Measurements from ENCODE around the gene LAYN.

LAYN gene

GRCh38 chr11:111521135-111521534 is 19.4 kb upstream of the LAYN start:
- Mint-ChIP-seq H3K9me3 (no peaks in the 10 kb centered on the region), H3K27ac (no peak overlapping the region)
- ATAC-seq (replicated peaks) = no peak

GRCh38 chr11:111522426-111522825 is 18.1 kb upstream of the LAYN start:
- no peak for ATAC-seq (replicated peaks)
- Mint-ChIP-seq H3K4me1 (ENCODE audit: low read depth in 2 of 2) (no peaks in the 10 kb centered on the region), H3K9me3 (no peaks in the 10 kb centered on the region), H3K27ac (no peak overlapping the region), H3K27me3 (peaks cover 14 to 17% of the 10 kb centered on the region in 2 donors), H3K36me3 (ENCODE audit: insufficient read depth) (no peaks in the 10 kb centered on the region), H3K4me3 (no peak overlapping the region)
- no peak for DNase-seq

More at GRCh38 chr11:111521135-111521534, 19.4 kb upstream of the LAYN start:
- DNase-seq = no peak
- peaks cover 14 to 17% of the 10 kb centered on the region in 2 donors for H3K27me3 Mint-ChIP-seq
- no peak overlapping the region for H3K4me3 Mint-ChIP-seq
- no peaks in the 10 kb centered on the region for H3K4me1 Mint-ChIP-seq (ENCODE audit: low read depth in 2 of 2)
- no peaks in the 10 kb centered on the region for H3K36me3 Mint-ChIP-seq (ENCODE audit: insufficient read depth)

- Mint-ChIP-seq H3K4me3 (no peak overlapping the region), H3K36me3 (ENCODE audit: insufficient read depth) (no peaks in the 10 kb centered on the region), H3K9me3 (no peaks in the 10 kb centered on the region), H3K4me1 (ENCODE audit: low read depth in 2 of 2) (no peaks in the 10 kb centered on the region), H3K27me3 (peaks cover 14 to 17% of the 10 kb centered on the region in 2 donors), H3K27ac (no peak overlapping the region)
- no peak for DNase-seq
- ATAC-seq (replicated peaks) = no peak
Observed at GRCh38 chr11:111523343-111523742, 17.2 kb upstream of the LAYN start.

- Mint-ChIP-seq H3K4me3 (no peak overlapping the region), H3K9me3 (no peaks in the 10 kb centered on the region), H3K27me3 (peaks cover 14 to 17% of the 10 kb centered on the region in 2 donors), H3K27ac (no peak overlapping the region), H3K36me3 (ENCODE audit: insufficient read depth) (no peaks in the 10 kb centered on the region), H3K4me1 (ENCODE audit: low read depth in 2 of 2) (peaks cover 0 to 2% of the 10 kb centered on the region in 2 donors)
- no peak for ATAC-seq (replicated peaks)
- no peak for DNase-seq
Observed at GRCh38 chr11:111524056-111524455, 16.5 kb upstream of the LAYN start.

GRCh38 chr11:111525456-111525855 is 15.1 kb upstream of the LAYN start:
- no peaks in the 10 kb centered on the region for H3K9me3 Mint-ChIP-seq
- peaks cover 0 to 2% of the 10 kb centered on the region in 2 donors for H3K4me1 Mint-ChIP-seq (ENCODE audit: low read depth in 2 of 2)
- peaks cover 14 to 17% of the 10 kb centered on the region in 2 donors for H3K27me3 Mint-ChIP-seq
- no peaks in the 10 kb centered on the region for H3K36me3 Mint-ChIP-seq (ENCODE audit: insufficient read depth)
- ATAC-seq (replicated peaks) (no peak), DNase-seq (no peak)
- H3K27ac Mint-ChIP-seq = no peak overlapping the region
- H3K4me3 Mint-ChIP-seq = no peak overlapping the region

- Mint-ChIP-seq H3K9me3 (no peaks in the 10 kb centered on the region), H3K4me1 (ENCODE audit: low read depth in 2 of 2) (peaks cover 0 to 2% of the 10 kb centered on the region in 2 donors), H3K27me3 (peaks cover 14 to 17% of the 10 kb centered on the region in 2 donors), H3K4me3 (no peak overlapping the region), H3K36me3 (ENCODE audit: insufficient read depth) (no peaks in the 10 kb centered on the region), H3K27ac (no peak overlapping the region)
- DNase-seq (no peak), ATAC-seq (replicated peaks) (peak; percentile 56)
Observed at GRCh38 chr11:111526501-111526900, 14.0 kb upstream of the LAYN start.

- H3K36me3 Mint-ChIP-seq (ENCODE audit: insufficient read depth) = no peaks in the 10 kb centered on the region
- H3K4me1 Mint-ChIP-seq (ENCODE audit: low read depth in 2 of 2) = peaks cover 0 to 4% of the 10 kb centered on the region in 2 donors
- ATAC-seq (replicated peaks) (no peak), DNase-seq (no peak)
- no peak overlapping the region for H3K27ac Mint-ChIP-seq
- no peaks in the 10 kb centered on the region for H3K9me3 Mint-ChIP-seq
- H3K27me3 Mint-ChIP-seq = peaks cover 17 to 20% of the 10 kb centered on the region in 2 donors
- H3K4me3 Mint-ChIP-seq = no peak overlapping the region
Observed at GRCh38 chr11:111527279-111527678, 13.2 kb upstream of the LAYN start.

GRCh38 chr11:111528557-111528956 is 12.0 kb upstream of the LAYN start:
- ATAC-seq (replicated peaks) (no peak), DNase-seq (no peak)
- H3K27ac Mint-ChIP-seq = no peak overlapping the region
- H3K9me3 Mint-ChIP-seq = no peaks in the 10 kb centered on the region
- H3K36me3 Mint-ChIP-seq (ENCODE audit: insufficient read depth) = no peaks in the 10 kb centered on the region
- peaks cover 0 to 4% of the 10 kb centered on the region in 2 donors for H3K4me1 Mint-ChIP-seq (ENCODE audit: low read depth in 2 of 2)
- peaks cover 11 to 19% of the 10 kb centered on the region in 2 donors for H3K27me3 Mint-ChIP-seq
- H3K4me3 Mint-ChIP-seq = no peak overlapping the region

GRCh38 chr11:111530091-111530490 is 10.4 kb upstream of the LAYN start:
- H3K4me1 Mint-ChIP-seq (ENCODE audit: low read depth in 2 of 2) = peaks cover 0 to 4% of the 10 kb centered on the region in 2 donors
- no peaks in the 10 kb centered on the region for H3K9me3 Mint-ChIP-seq
- DNase-seq = no peak
- no peak overlapping the region for H3K27ac Mint-ChIP-seq
- H3K4me3 Mint-ChIP-seq = no peak overlapping the region
- H3K27me3 Mint-ChIP-seq = peaks cover 15 to 24% of the 10 kb centered on the region in 2 donors
- ATAC-seq (replicated peaks) = no peak
- H3K36me3 Mint-ChIP-seq (ENCODE audit: insufficient read depth) = no peaks in the 10 kb centered on the region

GRCh38 chr11:111531136-111531535 is 9.4 kb upstream of the LAYN start:
- DNase-seq (no peak), ATAC-seq (replicated peaks) (no peak)
- H3K4me1 Mint-ChIP-seq (ENCODE audit: low read depth in 2 of 2) = peaks cover 0 to 4% of the 10 kb centered on the region in 2 donors
- H3K27me3 Mint-ChIP-seq = peaks cover 26 to 34% of the 10 kb centered on the region in 2 donors
- H3K9me3 Mint-ChIP-seq = no peaks in the 10 kb centered on the region
- H3K36me3 Mint-ChIP-seq (ENCODE audit: insufficient read depth) = no peaks in the 10 kb centered on the region
- H3K27ac Mint-ChIP-seq = no peak overlapping the region
- H3K4me3 Mint-ChIP-seq = no peak overlapping the region

GRCh38 chr11:111531687-111532364 is 8.7 kb upstream of the LAYN start:
- Mint-ChIP-seq H3K36me3 (ENCODE audit: insufficient read depth) (no peaks in the 10 kb centered on the region), H3K27me3 (peaks cover 32 to 41% of the 10 kb centered on the region in 2 donors), H3K4me1 (ENCODE audit: low read depth in 2 of 2) (peaks cover 0 to 4% of the 10 kb centered on the region in 2 donors), H3K4me3 (no peak overlapping the region), H3K9me3 (no peaks in the 10 kb centered on the region), H3K27ac (peak overlapping the region; percentile 13 to 45)
- ATAC-seq (replicated peaks) = peak; percentile 96
- no peak for DNase-seq

GRCh38 chr11:111532365-111532709 is 8.2 kb upstream of the LAYN start:
- ATAC-seq (replicated peaks) = no peak
- Mint-ChIP-seq H3K27me3 (peaks cover 38 to 46% of the 10 kb centered on the region in 2 donors), H3K27ac (peak overlapping the region; percentile 13 to 45), H3K36me3 (ENCODE audit: insufficient read depth) (no peaks in the 10 kb centered on the region), H3K4me3 (no peak overlapping the region), H3K4me1 (ENCODE audit: low read depth in 2 of 2) (peaks cover 0 to 4% of the 10 kb centered on the region in 2 donors), H3K9me3 (no peaks in the 10 kb centered on the region)
- no peak for DNase-seq

- ATAC-seq (replicated peaks) = no peak
- Mint-ChIP-seq H3K27ac (no peak overlapping the region), H3K9me3 (no peaks in the 10 kb centered on the region), H3K4me1 (ENCODE audit: low read depth in 2 of 2) (peaks cover 0 to 5% of the 10 kb centered on the region in 2 donors), H3K27me3 (peaks cover 67 to 70% of the 10 kb centered on the region in 2 donors), H3K4me3 (no peak overlapping the region), H3K36me3 (ENCODE audit: insufficient read depth) (no peaks in the 10 kb centered on the region)
- DNase-seq = no peak
Observed at GRCh38 chr11:111535281-111535680, 5.2 kb upstream of the LAYN start.

GRCh38 chr11:111537336-111537860 is 3.1 kb upstream of the LAYN start:
- H3K36me3 Mint-ChIP-seq (ENCODE audit: insufficient read depth) = no peaks in the 10 kb centered on the region
- DNase-seq (no peak), ATAC-seq (replicated peaks) (no peak)
- no peak overlapping the region for H3K27ac Mint-ChIP-seq
- no peak overlapping the region for H3K4me3 Mint-ChIP-seq
- H3K9me3 Mint-ChIP-seq = no peaks in the 10 kb centered on the region
- peaks cover 77 to 83% of the 10 kb centered on the region in 2 donors for H3K27me3 Mint-ChIP-seq
- peaks cover 12 to 13% of the 10 kb centered on the region in 2 donors for H3K4me1 Mint-ChIP-seq (ENCODE audit: low read depth in 2 of 2)
